Activated T-helper 17 cell treated with anti-CD3 and anti-CD28 coated beads, Interleukin-2, amount 50 U/mL, for 72 hours (primary cell): ENCODE measurements around the gene GREB1. TPM values are rescaled to one million over a fixed set of nuclear protein-coding genes. Genes with fewer than 3 reads are reported as not detected.

Source experiments
- ATAC-seq: fragments of 150-1000 bp; cut with Tn5 transposase; replicated peaks from 2 replicates; pipeline ENCODE4 v1.10.0; 2021; ENCODE audit warnings: mild to moderate bottlenecking, moderate library complexity
- H3K27ac Mint-ChIP-seq: one replicate; pipeline ENCODE4 v1.8.0; 2022; ENCODE audit warnings: mixed read lengths
- H3K27me3 Mint-ChIP-seq: one replicate; pipeline ENCODE4 v1.8.0; 2022; ENCODE audit warnings: mixed read lengths
- H3K36me3 Mint-ChIP-seq: one replicate; pipeline ENCODE4 v1.8.0; 2022; ENCODE audit warnings: low read depth, mild to moderate bottlenecking, mixed read lengths
- H3K4me1 Mint-ChIP-seq: one replicate; pipeline ENCODE4 v1.8.0; 2022; ENCODE audit warnings: mixed read lengths
- H3K4me3 Mint-ChIP-seq: one replicate; pipeline ENCODE4 v1.8.0; 2022; ENCODE audit warnings: mild to moderate bottlenecking, mixed read lengths
- H3K9me3 Mint-ChIP-seq: one replicate; pipeline ENCODE4 v1.8.0; 2022; ENCODE audit warnings: mixed read lengths
- total RNA-seq, 2 donors: library from RNA; stranded (reverse); gene quantifications; one replicate each; pipeline ENCODE4 v1.2.3, GENCODE V29; 2022

Gene GREB1
- total RNA-seq, 2 donors from 2014 or later: 0.95 to 1.0 TPM

DNA sequence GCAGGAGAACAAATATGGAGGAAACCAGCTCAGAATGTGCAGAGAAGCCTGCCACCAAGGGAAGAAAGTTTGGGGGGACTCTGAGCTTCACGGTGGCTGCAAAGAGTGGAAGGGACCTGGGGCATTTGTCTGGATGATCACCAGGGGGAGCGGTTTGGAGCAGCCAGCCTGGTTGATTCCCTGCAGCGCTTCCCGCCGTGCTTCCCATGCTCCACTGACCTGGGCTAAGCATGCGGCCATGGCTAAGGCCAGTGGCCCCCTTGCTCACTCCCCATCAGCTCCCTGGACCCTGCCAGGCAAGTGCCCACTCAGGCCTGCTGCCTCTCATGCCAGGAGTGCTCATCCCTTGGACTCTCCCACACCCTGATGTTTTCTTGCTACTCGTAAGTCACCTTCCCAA is 109.1 kb downstream of the GREB1 start:
- Mint-ChIP-seq H3K36me3 (no peaks in the 10 kb centered on the region), H3K4me3 (no peak overlapping the region), H3K27ac (no peak overlapping the region), H3K4me1 (no peaks in the 10 kb centered on the region), H3K27me3 (peaks cover 16% of the 10 kb centered on the region), H3K9me3 (no peaks in the 10 kb centered on the region)
- ATAC-seq: no peak

DNA sequence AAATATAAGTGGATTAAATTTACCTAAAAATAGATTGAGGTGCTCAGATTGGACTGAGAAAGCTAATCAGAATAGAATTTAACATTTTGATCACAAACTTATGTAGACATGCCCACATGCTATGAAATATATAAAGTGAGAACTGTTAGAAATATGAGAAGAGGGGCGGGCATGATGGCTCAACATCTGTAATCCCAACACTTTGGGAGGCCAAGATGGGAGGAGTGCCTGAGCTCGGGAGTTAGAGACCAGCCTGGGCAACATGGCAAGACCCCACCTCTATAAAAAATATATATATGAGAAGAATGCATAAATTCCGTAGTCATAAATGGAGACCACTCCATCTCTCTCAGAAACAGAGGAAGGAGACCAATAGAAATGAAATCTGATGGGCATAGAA is 110.4 kb downstream of the GREB1 start:
- no peak overlapping the region for H3K4me3 Mint-ChIP-seq
- H3K9me3 Mint-ChIP-seq: no peaks in the 10 kb centered on the region
- ATAC-seq: no peak
- H3K36me3 Mint-ChIP-seq: no peaks in the 10 kb centered on the region
- H3K4me1 Mint-ChIP-seq: no peaks in the 10 kb centered on the region
- peaks cover 22% of the 10 kb centered on the region for H3K27me3 Mint-ChIP-seq
- H3K27ac Mint-ChIP-seq: no peak overlapping the region

DNA sequence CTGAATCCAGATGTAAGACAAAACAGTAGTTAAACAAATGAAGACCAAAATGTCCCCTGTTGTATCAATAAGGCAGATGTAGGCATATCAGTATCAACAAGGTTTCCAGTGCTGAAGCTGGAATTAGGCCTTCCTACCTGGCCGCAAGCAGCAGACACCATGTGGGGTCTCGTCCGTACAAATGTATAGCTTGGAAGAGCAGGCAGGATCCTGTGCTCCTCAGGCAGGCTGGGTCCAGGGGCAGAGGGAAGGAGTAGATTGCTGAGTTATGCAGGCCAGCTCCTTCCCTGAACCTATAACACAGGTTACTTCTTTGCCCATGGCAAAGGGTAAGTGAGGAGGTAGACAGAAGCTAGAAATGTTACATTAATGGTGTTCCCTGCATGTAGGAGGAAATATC is 112.7 kb downstream of the GREB1 start:
- Mint-ChIP-seq H3K4me1 (no peaks in the 10 kb centered on the region), H3K27ac (no peak overlapping the region), H3K27me3 (peaks cover 20% of the 10 kb centered on the region), H3K36me3 (no peaks in the 10 kb centered on the region), H3K4me3 (no peak overlapping the region), H3K9me3 (no peaks in the 10 kb centered on the region)
- no peak for ATAC-seq

DNA sequence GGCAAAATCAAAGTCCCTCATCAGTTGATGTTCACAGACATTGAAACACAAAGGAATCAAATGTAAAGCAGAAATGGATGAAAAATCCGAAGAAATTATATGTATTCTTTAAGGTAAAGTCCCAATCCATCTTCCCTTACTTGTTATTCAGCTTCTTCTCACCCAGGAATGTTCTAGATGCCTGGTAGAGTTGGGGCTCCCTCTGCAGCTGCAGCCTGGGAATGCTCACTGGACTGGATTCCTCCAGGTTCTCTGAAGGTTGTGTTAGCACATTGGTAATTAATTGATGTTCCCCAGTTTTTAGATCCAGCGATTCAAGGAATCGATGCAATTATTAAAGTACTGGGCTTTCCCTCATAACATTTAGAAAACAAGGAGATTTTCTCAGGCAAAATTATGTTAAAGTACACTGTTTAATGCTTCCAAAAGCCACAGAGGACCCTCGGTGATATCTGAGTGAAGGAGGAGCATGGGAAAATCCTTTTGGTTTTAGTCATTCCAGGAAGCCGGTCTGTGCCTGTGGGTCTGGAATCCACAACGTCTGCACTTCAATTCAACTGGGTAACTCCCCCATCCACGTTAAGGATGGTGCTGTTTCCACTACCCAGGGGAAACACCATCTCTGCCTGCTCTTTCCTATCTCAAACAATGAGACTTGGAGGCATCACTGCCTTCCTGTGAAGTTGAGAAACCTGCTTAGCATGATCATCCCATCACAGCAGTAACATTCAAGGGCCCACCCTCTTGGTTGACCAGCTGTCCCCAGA is 114.2 kb downstream of the GREB1 start:
- ATAC-seq: no peak
- H3K27me3 Mint-ChIP-seq: peaks cover 20% of the 10 kb centered on the region
- no peaks in the 10 kb centered on the region for H3K9me3 Mint-ChIP-seq
- H3K4me3 Mint-ChIP-seq: no peak overlapping the region
- H3K27ac Mint-ChIP-seq: no peak overlapping the region
- no peaks in the 10 kb centered on the region for H3K4me1 Mint-ChIP-seq
- H3K36me3 Mint-ChIP-seq: no peaks in the 10 kb centered on the region

DNA sequence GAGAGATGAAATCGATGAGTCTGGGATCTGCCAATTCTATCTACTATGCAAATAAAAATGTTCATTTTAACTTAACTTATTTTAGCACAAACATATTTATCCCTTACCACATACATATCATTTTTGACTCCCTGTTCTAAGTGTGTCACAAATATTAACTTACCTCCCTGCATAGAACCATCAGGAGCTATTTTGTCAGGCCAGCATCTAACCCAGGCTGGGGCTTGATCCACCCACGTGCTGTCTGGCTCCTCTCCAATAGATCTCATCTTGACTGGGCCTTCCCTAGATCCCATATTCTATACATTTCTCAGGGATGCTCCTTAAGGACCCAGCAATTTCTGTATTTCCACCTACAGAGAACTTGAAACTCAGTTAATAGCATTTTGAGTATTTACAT is 115.2 kb downstream of the GREB1 start:
- ATAC-seq: no peak
- Mint-ChIP-seq H3K9me3 (no peaks in the 10 kb centered on the region), H3K4me3 (no peak overlapping the region), H3K36me3 (no peaks in the 10 kb centered on the region), H3K4me1 (no peaks in the 10 kb centered on the region), H3K27ac (no peak overlapping the region), H3K27me3 (peaks cover 11% of the 10 kb centered on the region)

DNA sequence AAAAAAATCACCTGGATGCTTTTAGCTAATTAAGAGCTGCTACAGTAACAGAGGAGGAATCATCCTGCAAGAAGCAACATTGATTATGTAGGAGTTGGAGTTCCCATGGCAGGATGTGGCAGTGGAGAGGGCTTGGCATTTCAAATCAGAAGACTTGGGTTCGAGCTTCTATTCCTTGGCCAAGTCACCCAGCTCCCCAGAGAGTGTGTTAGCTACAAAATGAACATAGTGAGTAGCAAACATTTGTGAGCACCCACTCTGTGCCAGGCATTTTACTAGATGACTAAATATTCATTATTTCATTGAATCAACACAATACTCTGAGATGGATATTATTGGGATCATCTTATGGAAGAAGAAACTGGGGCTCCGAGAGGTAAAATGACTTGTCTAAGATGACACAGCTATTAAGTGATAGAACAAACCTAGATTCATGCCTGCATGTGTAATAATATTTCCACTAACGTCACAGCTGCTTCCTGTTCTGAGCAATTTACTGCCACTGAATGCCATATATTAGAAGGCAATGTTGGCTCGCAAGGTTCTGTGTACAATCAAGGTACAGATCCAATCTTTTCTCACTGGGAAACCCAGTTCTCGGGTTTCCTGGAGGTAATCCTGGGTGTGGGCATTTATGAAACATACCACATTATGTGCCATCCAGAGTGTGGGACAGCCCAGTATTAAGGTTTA is 118.2 kb downstream of the GREB1 start:
- Mint-ChIP-seq H3K9me3 (no peaks in the 10 kb centered on the region), H3K4me1 (no peaks in the 10 kb centered on the region), H3K27ac (no peak overlapping the region), H3K36me3 (no peaks in the 10 kb centered on the region), H3K4me3 (no peak overlapping the region), H3K27me3 (peaks cover 11% of the 10 kb centered on the region)
- peak; percentile 31 for ATAC-seq

DNA sequence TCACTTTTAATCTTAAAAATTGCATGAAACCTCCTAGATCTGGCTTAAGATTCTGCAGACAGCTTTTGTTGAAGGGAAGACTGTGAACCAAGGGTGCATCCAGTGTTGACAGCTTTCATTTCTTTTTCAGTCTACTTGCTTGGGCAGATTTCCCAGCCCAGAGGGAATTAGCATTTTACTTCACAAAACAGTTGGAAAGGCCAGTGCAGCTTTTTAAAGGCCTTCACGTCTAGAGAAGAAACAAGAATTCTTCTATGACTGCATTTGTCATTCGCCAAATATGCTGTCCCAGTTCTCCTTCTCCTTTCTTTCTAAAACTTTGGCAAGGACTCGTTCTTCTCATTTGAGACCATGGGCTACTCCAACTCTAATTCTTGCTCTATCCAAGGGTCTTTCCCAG is 118.7 kb downstream of the GREB1 start:
- Mint-ChIP-seq H3K36me3 (no peaks in the 10 kb centered on the region), H3K27ac (no peak overlapping the region), H3K4me3 (no peak overlapping the region), H3K9me3 (no peaks in the 10 kb centered on the region), H3K27me3 (peaks cover 16% of the 10 kb centered on the region), H3K4me1 (no peaks in the 10 kb centered on the region)
- no peak for ATAC-seq

DNA sequence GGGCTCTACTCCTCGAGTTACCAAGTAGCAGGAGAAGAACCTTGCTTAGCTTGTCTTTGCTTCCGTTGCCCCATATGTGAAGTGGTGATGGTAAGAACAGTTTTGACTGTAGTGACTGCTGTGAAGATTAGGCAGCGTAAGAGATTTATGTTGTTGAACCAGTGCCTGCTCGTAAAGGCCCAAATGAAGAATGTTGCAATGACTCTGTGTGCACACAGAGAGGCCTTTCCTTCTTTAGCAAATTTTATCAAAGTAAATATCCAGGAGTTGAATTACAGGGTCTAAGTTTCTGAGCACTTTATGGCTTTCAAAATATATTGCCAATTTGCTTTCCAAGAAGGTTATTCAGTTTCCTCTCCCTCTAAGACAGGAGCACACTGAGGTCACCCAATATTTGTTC is 121.7 kb downstream of the GREB1 start:
- no peak for ATAC-seq
- Mint-ChIP-seq H3K4me1 (no peaks in the 10 kb centered on the region), H3K9me3 (no peaks in the 10 kb centered on the region), H3K27me3 (peaks cover 12% of the 10 kb centered on the region), H3K36me3 (no peaks in the 10 kb centered on the region), H3K4me3 (no peak overlapping the region), H3K27ac (no peak overlapping the region)

DNA sequence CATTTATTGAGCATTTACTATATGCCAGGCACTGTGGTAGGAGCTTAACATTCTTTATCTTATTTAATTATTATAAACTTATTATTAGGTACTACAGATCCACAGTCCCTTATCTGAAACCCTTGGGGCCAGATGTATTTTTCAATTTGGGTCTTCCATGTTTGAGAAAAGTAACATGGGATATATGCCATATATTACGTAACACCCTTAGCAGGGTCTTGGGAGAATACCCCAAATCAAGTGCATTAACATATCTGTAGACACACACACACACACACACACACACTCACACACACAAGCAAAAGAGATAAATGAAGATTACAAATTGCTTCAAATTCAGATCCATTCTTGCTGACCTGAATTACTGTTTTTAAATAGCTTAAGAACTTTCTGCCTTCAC is 122.4 kb downstream of the GREB1 start:
- Mint-ChIP-seq H3K9me3 (no peaks in the 10 kb centered on the region), H3K4me3 (no peak overlapping the region), H3K36me3 (no peaks in the 10 kb centered on the region), H3K27me3 (peaks cover 18% of the 10 kb centered on the region), H3K27ac (no peak overlapping the region), H3K4me1 (no peaks in the 10 kb centered on the region)
- ATAC-seq: no peak

DNA sequence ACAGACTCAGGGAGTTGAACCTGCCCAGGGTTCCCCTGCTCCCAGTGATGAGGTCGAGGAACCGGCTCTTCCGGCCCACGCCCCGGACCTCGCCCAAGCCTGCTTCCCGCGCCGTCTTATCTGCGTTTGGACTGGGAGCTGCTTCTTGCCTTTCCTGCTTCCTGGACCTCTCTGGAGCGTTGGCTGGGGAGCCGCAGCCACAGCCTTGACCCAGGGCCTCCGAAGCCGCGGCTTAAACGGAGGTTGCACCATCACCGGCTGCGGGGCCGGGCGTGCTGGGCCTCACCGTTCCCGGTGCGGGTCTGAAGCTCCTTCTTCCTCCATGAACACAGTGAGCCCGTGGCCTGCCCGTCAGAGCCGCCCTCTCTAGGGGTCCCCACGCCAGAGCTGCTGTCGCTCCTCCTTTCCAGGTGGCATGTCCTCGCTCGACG is 122.8 kb downstream of the GREB1 start:
- ATAC-seq: no peak
- peaks cover 20% of the 10 kb centered on the region for H3K27me3 Mint-ChIP-seq
- H3K4me1 Mint-ChIP-seq: no peaks in the 10 kb centered on the region
- H3K4me3 Mint-ChIP-seq: no peak overlapping the region
- no peaks in the 10 kb centered on the region for H3K9me3 Mint-ChIP-seq
- H3K36me3 Mint-ChIP-seq: no peaks in the 10 kb centered on the region
- H3K27ac Mint-ChIP-seq: no peak overlapping the region

DNA sequence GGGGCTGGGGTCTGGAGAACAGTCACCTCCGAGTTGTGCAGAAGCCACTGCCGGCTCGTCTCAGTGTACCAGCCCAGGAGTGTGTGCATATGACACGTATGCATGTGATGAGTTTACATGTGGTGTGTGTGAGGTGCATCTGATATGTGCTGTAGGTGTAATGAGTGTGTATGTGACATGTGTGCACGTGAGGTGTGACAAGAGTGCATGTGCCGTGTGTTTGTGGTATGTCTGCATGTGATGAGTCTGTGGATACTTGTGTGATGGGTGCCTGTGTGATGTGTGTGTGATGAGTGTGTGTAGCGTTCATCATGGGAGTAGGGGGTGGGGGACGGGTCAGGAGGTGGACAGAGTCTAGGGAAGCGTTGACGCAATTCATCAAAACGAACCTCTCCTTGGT is 123.3 kb downstream of the GREB1 start:
- Mint-ChIP-seq H3K36me3 (peaks cover 4% of the 10 kb centered on the region), H3K27me3 (peaks cover 24% of the 10 kb centered on the region), H3K9me3 (peaks cover 3% of the 10 kb centered on the region), H3K4me3 (no peak overlapping the region), H3K27ac (no peak overlapping the region), H3K4me1 (no peaks in the 10 kb centered on the region)
- ATAC-seq: no peak

DNA sequence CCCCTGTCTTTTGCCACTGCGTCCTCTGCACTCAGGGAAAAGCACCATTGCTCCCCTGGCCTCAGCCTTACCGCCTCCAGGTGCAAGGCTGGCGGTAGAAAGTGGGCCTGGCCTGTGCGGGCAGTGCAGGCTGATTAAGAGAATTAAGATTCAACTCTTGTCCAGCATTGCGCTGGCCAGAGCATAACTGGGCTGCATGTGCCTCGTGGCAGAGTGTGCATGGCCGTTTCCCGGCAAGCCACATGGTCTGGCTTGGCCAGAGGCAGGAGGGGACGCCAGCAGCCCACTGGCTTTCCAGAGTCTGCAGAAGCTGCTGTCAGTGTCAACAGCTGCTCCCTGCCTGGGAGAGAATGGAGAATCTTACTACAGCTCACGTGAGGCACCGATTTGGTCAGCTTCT is 123.8 kb downstream of the GREB1 start:
- Mint-ChIP-seq H3K27me3 (peaks cover 25% of the 10 kb centered on the region), H3K27ac (no peak overlapping the region), H3K9me3 (peaks cover 4% of the 10 kb centered on the region), H3K4me3 (no peak overlapping the region), H3K4me1 (no peaks in the 10 kb centered on the region), H3K36me3 (peaks cover 5% of the 10 kb centered on the region)
- no peak for ATAC-seq

DNA sequence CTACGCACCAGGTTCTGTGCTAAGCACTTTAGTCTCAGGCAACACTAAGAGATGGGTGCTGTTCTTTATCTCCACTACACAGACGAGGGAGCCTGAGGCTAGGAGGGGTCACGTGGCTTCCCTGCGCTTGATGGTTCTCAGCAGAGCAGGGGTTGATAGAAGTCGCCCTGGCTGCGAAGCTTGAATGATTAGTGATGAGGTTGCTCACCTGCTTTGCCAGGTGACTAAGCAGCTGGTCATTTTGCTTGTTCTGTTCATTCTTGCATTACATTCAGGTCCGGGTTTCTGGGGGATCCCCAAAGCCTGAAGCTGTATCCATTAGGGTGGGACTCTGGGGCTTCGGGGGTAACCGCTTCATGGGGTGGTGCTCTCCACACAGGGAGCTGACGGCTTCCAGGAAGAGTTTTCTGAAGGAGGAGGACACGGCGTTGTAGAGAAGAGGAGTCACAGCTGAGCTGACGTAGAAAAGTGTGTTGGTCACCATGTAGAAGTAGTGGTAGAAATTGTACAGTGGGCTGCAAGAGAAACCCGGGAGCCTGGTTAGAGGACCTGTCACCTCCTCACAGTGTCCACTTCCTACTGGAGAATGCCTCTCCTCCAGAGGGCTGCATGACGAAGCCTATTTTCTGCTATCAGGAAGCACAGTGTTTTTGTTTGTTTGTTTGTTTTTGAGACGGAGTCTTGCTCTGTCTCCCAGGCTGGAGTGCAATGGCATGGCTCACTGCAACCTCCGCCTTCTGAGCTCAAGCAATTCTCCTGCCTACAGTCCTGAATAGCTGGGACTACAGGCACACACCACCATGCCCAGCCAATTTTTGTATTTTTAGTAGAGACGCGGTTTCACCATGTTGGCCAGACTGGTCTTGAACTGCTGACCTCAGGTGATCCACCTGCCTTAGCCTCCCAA is 124.6 kb downstream of the GREB1 start:
- Mint-ChIP-seq H3K9me3 (peaks cover 7% of the 10 kb centered on the region), H3K36me3 (peaks cover 5% of the 10 kb centered on the region), H3K27ac (no peak overlapping the region), H3K4me1 (no peaks in the 10 kb centered on the region), H3K27me3 (peaks cover 27% of the 10 kb centered on the region), H3K4me3 (no peak overlapping the region)
- no peak for ATAC-seq

DNA sequence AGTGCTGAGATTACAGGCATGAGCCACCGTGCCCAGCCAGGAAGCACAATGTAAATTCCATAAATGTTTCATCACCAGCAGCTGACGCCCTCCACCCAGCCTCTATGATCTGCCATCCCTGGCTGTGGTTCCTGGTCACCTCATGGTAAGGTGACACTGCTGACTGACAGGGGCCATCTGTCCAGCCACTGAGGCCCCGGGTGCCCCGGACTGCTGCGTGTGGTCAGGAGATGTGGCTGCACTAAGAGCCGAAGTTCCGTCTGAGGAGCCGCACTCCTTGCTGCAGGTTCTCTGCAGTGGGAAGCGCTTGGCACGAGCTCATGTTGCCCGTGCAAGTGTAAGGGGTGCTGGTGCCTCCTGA is 125.2 kb downstream of the GREB1 start:
- peaks cover 7% of the 10 kb centered on the region for H3K9me3 Mint-ChIP-seq
- peaks cover 29% of the 10 kb centered on the region for H3K27me3 Mint-ChIP-seq
- no peak overlapping the region for H3K4me3 Mint-ChIP-seq
- H3K4me1 Mint-ChIP-seq: no peaks in the 10 kb centered on the region
- ATAC-seq: no peak
- no peak overlapping the region for H3K27ac Mint-ChIP-seq
- peaks cover 5% of the 10 kb centered on the region for H3K36me3 Mint-ChIP-seq

DNA sequence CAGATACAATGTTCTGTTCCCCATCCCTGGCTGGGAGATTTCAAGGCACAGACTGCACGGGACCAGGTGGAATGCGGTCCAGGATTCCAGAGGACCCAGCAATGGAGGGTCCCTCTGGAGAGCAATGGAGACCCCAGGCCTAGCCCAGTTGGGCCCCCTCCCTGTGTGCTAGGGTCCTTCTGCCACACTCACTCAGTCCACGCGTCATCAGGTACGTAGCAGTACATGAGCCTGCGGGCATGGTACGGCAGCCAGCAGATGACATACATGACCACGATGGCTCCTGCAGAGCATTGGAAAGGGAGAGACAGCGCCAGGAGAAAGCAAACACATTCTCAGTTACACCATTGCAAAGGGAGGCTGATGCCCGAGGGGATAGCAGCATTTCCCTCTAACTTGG is 126.0 kb downstream of the GREB1 start:
- Mint-ChIP-seq H3K9me3 (peaks cover 7% of the 10 kb centered on the region), H3K4me1 (no peaks in the 10 kb centered on the region), H3K27me3 (peaks cover 29% of the 10 kb centered on the region), H3K36me3 (peaks cover 5% of the 10 kb centered on the region), H3K27ac (no peak overlapping the region), H3K4me3 (no peak overlapping the region)
- ATAC-seq: no peak
